Iris pigment epithelial cell (primary cell): ENCODE data around the gene ERMN.

ENCODE experiments used
- DNase-seq: peaks from one replicate; pipeline ENCODE4 v3.0.0-alpha.2; 2011; ENCODE audit warnings: low read depth

The ERMN gene

DNA sequence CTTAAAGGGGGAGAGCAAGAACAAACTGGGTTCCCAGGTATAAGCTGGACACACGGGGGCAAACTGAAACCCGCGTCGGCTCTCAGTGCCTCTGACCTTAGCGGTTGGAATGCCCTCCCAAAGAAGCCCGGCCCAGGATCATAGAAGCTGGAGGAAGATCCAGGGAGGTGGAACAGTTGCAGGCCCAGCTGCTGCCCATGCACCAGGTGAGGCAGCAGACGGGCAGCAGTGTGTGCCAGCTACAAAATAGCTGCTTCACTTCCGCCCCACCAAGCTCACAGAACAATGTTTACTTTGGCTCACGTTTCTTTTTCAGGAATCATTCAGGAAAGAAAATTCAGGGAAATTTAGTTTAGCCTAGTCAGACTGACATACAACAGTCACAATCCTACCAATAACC is 3.9 kb upstream of the ERMN start:
- no peak for DNase-seq

DNA sequence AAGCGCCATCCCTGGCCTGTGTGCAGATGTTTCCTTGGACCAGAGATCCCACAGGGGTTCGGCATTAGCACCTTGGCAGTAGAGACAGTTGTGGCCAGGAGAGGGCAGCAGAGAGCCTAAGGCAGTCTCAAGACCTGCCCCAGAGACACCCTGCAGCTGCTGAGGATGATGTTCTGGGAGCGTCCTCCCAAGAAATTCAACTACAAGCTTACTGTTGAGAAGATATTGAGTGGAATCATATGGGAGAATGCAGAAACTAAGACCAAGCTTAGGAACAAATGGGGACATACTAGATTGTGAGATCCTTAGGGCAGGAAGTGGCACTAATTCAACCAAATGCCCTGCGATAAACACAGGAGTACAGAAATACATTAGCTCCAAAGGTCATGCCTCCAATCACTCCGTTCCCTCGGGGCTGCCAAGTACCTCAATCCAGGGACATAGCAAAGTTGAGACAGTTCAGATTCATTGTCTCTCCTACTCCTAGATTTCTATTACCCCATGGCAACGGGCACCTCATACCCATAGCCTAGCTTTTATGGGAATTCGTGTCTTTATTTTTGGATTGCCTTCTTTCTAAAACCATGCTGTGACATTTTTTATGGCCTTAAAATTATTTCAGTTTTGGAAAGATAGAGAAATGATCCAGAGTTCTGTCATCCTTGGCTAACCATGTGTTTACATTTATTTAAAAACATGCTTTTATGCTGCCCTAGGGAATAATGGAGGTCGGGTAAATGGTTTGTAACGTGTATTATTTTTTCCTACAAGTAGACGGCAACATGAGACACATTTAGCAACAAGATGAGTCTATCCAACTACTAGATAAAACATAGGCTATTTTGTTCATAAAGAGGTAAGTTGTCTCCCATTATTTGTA is 2.2 kb upstream of the ERMN start:
- peak; percentile 64 for DNase-seq

DNA sequence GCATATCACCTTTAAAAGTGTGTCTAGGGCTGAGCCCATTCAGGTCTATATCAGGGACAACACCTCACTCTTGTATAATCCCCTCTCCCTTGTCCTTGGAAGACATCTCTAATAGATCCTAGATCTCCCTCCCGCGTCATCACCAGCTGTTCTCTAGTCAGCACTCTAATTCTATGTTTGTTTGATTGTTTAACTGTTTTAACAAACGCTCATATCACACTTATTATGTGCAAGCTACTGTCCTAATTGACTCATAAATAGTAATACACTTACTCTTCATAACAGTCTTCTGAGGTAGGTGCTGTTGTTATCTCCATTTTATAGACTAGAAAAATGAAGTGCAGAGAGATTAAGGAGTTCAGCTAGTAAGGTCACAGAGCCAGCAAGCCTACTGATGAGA is 1.6 kb upstream of the ERMN start:
- DNase-seq = no peak

DNA sequence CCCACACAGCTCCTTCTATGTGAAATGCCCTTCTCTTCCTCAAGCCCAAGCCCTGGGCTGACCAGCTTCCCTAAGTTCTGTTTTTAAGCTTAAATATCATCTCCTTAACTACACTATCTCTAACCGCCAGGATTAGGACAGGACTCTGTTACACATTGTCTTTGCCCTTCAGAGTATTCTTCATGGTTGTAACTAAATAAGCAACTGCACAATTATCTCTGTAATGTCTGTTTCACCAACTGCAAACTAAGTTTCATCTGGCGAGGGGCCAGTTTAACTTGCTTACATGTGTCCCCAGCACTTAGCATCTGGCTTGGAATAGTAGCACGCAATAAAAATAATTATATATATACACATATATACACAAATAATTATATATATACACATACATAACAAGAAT is 1.1 kb upstream of the ERMN start:
- no peak for DNase-seq

- no peak for DNase-seq
These were observed 1.2 kb downstream of the ERMN start for GRCh38 chr2:157324331-157324843.

DNA sequence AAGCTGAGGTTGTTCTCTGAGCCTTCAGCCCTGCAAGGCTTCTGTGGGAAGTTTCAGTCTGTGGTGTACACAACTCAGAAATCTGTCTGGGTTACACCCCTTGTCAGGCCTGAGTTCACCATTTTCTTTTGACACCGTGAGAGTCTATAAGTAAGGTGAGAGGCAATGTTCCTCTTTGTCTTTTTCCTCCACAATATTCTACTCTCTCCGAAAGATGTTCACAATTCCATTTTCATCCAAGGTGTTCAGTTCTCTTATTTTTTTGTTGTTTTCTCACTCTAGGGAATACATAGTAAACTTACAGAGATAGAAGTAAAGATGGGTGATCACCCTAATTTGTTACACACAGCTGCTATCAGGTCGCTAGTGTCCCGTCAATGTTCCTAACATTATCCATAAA is 3.2 kb downstream of the ERMN start:
- DNase-seq = no peak

GRCh38 chr2:157321466-157321865 is 4.2 kb downstream of the ERMN start:
- DNase-seq = no peak

DNA sequence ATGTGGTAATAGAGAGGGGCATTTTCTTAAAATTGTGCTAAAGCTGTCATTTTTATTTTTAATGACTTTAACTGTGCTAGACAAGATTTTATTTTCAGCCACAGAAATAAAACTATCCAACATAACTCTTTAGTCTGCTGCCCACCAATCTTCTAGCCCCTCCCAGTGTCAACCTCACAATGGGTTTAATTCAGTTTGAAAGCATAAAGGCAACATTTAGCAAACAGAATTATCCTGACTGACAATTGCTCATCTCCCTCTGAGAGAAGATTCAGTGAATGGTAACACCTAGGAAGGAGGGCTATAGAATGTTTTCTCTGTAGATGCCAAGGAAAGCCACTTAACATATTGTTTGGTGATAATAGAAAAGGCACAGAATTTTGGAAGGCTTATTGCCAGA is 5.2 kb downstream of the ERMN start:
- DNase-seq = no peak

- no peak for DNase-seq
These were observed 5.8 kb downstream of the ERMN start for GRCh38 chr2:157319795-157320194.

GRCh38 chr2:157318884-157319283 is 6.7 kb downstream of the ERMN start:
- DNase-seq = no peak

DNA sequence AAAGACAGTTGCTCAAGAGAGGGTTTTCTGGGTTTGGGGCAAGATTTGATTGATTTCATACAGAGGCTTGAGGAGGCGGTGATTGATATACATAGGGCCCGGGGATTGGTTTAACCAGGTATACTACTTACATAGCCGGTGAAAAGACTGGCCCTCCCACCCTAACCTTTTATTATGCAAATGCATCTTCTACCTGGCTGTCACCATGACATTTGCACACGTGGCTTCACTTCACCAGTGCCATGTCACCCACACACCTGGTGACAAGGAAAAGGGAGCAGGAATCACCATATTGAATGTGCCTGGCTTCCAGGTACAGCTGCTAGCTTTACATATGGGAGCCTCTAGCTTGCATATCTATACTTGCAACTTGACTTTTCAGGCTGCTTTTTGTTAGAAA is 9.7 kb downstream of the ERMN start:
- DNase-seq = no peak

GRCh38 chr2:157312866-157313486 is 12.6 kb downstream of the ERMN start:
- peak; percentile 20 for DNase-seq

DNA sequence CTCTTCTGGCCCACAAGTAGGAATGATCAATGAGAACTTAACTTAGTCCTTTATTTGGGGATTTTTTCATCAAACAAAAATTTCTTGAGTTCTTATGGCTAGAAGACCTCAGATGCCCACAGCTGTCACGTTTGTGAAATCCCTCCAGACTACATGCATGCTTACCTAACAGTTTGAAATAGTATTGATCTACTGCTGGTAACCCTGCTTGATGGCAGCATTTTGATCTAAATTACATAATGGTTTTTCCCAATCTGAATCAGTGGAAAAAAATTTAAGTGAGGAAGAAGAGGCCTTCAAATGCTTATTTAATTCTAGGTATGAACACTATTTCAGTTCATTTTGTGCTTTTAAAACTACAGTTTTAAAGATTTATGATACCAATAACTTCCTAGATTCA is 13.9 kb downstream of the ERMN start:
- no peak for DNase-seq

- no peak for DNase-seq
These were observed 15.7 kb downstream of the ERMN start for GRCh38 chr2:157309878-157310277.

GRCh38 chr2:157307021-157307420 is 18.6 kb downstream of the ERMN start:
- no peak for DNase-seq

- peak; percentile 35 for DNase-seq
These were observed 19.9 kb downstream of the ERMN start for GRCh38 chr2:157305723-157306110.

DNA sequence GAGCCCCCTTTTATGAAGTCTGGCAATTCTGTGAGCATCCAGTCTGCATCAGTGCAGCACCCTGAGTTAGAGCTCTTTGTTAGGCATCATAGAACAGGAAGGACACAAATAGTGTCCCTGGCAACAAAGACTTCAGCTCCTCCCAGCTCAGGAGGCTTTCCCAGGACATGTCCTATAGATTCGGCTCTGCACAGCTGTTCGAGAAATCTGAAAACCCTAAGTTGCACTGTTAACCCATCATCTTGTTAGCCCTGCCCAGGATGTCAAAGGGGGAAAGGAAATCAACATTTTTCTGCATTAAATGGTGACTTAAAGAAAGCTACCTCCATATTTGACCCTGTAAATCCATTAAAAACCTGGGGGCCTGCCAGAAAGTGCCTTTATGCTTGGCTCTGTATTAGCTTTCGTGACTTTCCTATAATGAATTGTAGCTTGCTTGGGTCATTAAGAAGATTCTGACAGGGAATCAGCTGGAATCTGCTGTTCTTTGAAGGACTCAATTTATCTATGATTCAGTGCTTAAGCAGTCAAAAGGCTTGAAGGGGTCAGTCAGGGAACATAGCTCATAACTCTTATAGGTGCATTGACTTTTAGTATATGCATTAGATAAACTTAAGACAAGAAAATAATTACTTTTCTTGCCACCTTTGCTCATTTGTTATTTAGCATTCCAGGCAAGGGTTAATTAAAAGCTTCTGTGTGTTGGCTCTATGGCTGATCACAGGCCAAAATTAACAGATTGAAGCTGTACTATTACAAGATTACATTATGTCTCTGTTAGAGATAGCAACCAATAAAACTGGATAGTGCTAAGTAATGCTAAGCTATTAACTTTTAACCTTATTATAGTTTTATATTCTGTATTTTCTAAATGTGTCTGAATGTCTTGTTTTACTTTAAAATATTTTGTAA is 20.6 kb downstream of the ERMN start:
- peak; percentile 74 for DNase-seq

DNA sequence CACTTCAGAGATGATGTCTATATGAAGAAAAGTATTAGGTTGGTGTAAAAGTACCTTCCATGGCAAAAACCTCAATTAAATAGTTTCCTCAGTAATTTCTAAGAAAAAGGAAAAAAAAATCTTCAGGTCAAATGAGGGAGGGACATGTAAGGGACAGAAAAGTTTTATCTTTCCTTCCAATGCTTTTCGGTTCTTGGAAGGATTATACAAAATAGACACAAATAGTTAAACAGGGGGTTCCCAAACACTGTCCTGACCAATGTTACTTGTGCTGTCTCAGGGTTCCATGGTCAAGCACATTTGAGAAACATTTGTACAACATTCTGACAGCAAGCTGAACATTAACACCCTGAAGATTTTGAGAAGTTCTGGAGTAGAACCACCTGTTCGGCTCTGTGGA is 22.0 kb downstream of the ERMN start:
- DNase-seq = no peak

GRCh38 chr2:157302492-157303099 is 23.0 kb downstream of the ERMN start:
- peak; percentile 45 for DNase-seq

DNA sequence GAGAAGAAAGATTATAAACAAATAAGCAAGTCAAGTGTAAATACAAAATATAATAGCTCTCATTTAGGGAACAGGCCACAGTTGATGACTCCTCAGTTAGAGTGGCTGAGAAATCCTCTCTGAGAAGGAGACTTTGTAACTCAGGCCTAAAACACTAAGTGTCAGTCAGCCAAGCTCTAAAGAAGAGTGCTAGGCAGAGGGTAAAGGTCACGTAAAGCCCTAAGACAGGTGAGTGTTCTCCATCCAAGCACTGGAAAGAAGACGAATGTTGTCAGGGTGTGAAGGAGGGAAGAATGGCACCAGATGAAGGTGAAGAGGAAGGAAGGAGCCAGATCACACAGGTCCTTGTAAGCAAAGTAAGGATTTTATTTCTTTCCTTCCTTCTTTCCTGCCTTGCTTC is 24.3 kb downstream of the ERMN start:
- DNase-seq = no peak

GRCh38 chr2:157296958-157297357 is 28.7 kb downstream of the ERMN start:
- no peak for DNase-seq

GRCh38 chr2:157296490-157296889 is 29.1 kb downstream of the ERMN start:
- DNase-seq = no peak
